ENCODE data around the gene SLC4A1AP. TPM values are rescaled to one million over a fixed set of nuclear protein-coding genes. Genes with fewer than 3 reads are reported as not detected.

SLC4A1AP gene
- total RNA-seq, 1 donor from 2014 or later = 24.7 TPM

- Mint-ChIP-seq H3K27ac (ENCODE audit: unreplicated experiment) (no peak overlapping the region), H3K36me3 (ENCODE audit: unreplicated experiment) (no peaks in the 10 kb centered on the region)
These were observed 66.6 kb downstream of the SLC4A1AP start for GRCh38 chr2:27730261-27730662.

GRCh38 chr2:27730980-27731691 is 67.4 kb downstream of the SLC4A1AP start:
- Mint-ChIP-seq H3K4me3 (ENCODE audit: unreplicated experiment) (no peak overlapping the region), H3K9me3 (ENCODE audit: unreplicated experiment) (peaks cover 4% of the 10 kb centered on the region), H3K4me1 (ENCODE audit: low read depth, unreplicated experiment) (peaks cover 2% of the 10 kb centered on the region), H3K27ac (ENCODE audit: unreplicated experiment) (no peak overlapping the region), H3K27me3 (ENCODE audit: unreplicated experiment) (peaks cover 2% of the 10 kb centered on the region), H3K36me3 (ENCODE audit: unreplicated experiment) (no peaks in the 10 kb centered on the region)
- TF ChIP-seq CTCF (IDR thresholded peaks at IDR 0.05; ENCODE audit: partially characterized antibody, unreplicated experiment) = no peak
- no peak for DNase-seq

More at GRCh38 chr2:27730261-27730662, 66.6 kb downstream of the SLC4A1AP start:
- peaks cover 4% of the 10 kb centered on the region for H3K9me3 Mint-ChIP-seq (ENCODE audit: unreplicated experiment)
- no peak overlapping the region for H3K4me3 Mint-ChIP-seq (ENCODE audit: unreplicated experiment)
- peaks cover 2% of the 10 kb centered on the region for H3K27me3 Mint-ChIP-seq (ENCODE audit: unreplicated experiment)
- no peak for TF ChIP-seq CTCF (IDR thresholded peaks at IDR 0.05; ENCODE audit: partially characterized antibody, unreplicated experiment)
- no peak for DNase-seq
- H3K4me1 Mint-ChIP-seq (ENCODE audit: low read depth, unreplicated experiment) = peaks cover 2% of the 10 kb centered on the region

DNA sequence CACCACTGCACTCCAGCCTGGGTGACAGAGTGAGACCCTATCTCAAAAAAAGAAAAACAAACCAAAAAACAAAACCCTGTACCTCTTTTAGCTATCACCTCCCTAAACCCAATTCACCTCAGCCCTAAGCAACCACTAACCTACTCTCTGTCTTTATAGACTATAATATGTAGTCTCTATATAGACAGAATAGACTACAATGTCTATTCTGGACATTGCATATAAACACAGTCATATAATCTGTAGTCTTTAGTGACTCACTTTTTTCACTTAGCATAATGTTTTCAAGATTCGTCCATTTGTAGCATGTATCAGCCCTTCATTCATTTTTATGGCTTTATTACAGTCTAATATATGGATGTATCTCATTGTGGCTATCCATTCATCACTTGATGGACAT is 70.6 kb downstream of the SLC4A1AP start:
- Mint-ChIP-seq H3K4me3 (ENCODE audit: unreplicated experiment) (no peak overlapping the region), H3K4me1 (ENCODE audit: low read depth, unreplicated experiment) (peaks cover 4% of the 10 kb centered on the region), H3K36me3 (ENCODE audit: unreplicated experiment) (no peaks in the 10 kb centered on the region), H3K27ac (ENCODE audit: unreplicated experiment) (no peak overlapping the region), H3K27me3 (ENCODE audit: unreplicated experiment) (no peaks in the 10 kb centered on the region), H3K9me3 (ENCODE audit: unreplicated experiment) (peaks cover 8% of the 10 kb centered on the region)
- TF ChIP-seq CTCF (IDR thresholded peaks at IDR 0.05; ENCODE audit: partially characterized antibody, unreplicated experiment) = no peak
- DNase-seq = no peak

DNA sequence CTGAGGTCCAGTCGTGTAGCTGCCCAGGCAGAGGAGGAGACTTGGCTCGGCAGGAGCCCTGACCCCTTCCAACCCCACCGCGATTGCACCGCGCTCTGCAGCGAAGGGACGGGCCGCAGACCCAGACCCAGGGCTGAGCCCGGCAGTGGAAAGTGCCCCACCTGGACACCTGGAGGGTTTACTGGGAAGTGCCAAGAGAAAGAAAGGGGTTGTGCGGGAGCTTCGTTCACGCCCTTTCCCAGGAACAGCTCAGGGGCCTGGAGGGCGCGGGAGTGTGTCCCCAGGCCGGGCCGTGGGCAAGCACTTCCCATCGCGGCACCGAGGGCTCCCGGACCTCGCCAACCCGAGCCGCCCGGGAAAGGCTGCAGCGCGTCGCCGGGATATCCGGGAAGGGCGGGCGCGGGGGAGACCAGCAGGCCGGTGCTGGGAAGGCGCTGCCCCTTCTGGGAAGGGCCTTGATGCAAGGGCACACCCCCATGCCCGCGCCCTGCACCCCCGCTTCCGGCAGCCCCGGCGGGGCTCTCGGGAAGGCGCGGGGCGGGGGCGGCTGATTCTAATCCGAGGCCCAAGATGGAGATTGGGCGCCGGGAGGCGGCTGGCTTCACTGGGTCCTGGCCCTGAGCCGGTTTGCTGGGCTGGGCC is 71.7 kb downstream of the SLC4A1AP start:
- no peak for TF ChIP-seq CTCF (IDR thresholded peaks at IDR 0.05; ENCODE audit: partially characterized antibody, unreplicated experiment)
- no peaks in the 10 kb centered on the region for H3K36me3 Mint-ChIP-seq (ENCODE audit: unreplicated experiment)
- H3K27me3 Mint-ChIP-seq (ENCODE audit: unreplicated experiment) = no peaks in the 10 kb centered on the region
- no peak overlapping the region for H3K27ac Mint-ChIP-seq (ENCODE audit: unreplicated experiment)
- DNase-seq = peak; percentile 39
- H3K4me1 Mint-ChIP-seq (ENCODE audit: low read depth, unreplicated experiment) = peaks cover 4% of the 10 kb centered on the region
- H3K9me3 Mint-ChIP-seq (ENCODE audit: unreplicated experiment) = peaks cover 8% of the 10 kb centered on the region
- H3K4me3 Mint-ChIP-seq (ENCODE audit: unreplicated experiment) = peak overlapping the region; percentile 68
